H9 (cell line): ENCODE results near the gene RAB22A. TPM values are rescaled to one million over a fixed set of nuclear protein-coding genes. Genes with fewer than 3 reads are reported as not detected.

Experiments used
- DNase-seq: peaks from one replicate; pipeline ENCODE4 v3.0.0-alpha.2; 2017
- H2AFZ ChIP-seq: one replicate; pipeline ENCODE4 v1.6.1; 2013; ENCODE audit warnings: mild to moderate bottlenecking, low read length, control low read depth, moderate library complexity
- H2AK5ac ChIP-seq: 2 replicates; pipeline ENCODE4 v1.6.1; 2013; ENCODE audit warnings: low read length, control low read depth, mixed read lengths; ENCODE audit not compliant: insufficient read length
- H2BK120ac ChIP-seq: one replicate; pipeline ENCODE4 v1.6.1; 2013; ENCODE audit warnings: low read depth, mild to moderate bottlenecking, low read length, control low read depth, inconsistent platforms; ENCODE audit not compliant: poor library complexity, severe bottlenecking
- H2BK12ac ChIP-seq: 2 replicates; pipeline ENCODE4 v1.6.1; 2013; ENCODE audit warnings: low read length, control low read depth, mixed read lengths, low read depth; ENCODE audit not compliant: insufficient read length
- H2BK15ac ChIP-seq: 2 replicates; pipeline ENCODE4 v1.6.1; 2013; ENCODE audit warnings: low read depth, low read length, control low read depth
- H2BK20ac ChIP-seq: one replicate; pipeline ENCODE4 v1.6.1; 2013; ENCODE audit warnings: low read depth, mild to moderate bottlenecking, low read length, control low read depth, inconsistent platforms; ENCODE audit not compliant: poor library complexity, severe bottlenecking
- H2BK5ac ChIP-seq: 2 replicates; pipeline ENCODE4 v1.6.1; 2013; ENCODE audit warnings: low read length, control low read depth, mixed read lengths; ENCODE audit not compliant: insufficient read length
- H3K14ac ChIP-seq: 2 replicates; pipeline ENCODE4 v1.6.1; 2013; ENCODE audit warnings: low read length, control low read depth; ENCODE audit not compliant: insufficient read depth
- H3K18ac ChIP-seq: 2 replicates; pipeline ENCODE4 v1.6.1; 2013; ENCODE audit warnings: low read depth, mild to moderate bottlenecking, mixed read lengths, low read length, control low read depth; ENCODE audit not compliant: insufficient read length
- H3K23ac ChIP-seq: 2 replicates; pipeline ENCODE4 v1.6.1; 2013; ENCODE audit warnings: low read length, control low read depth, mixed read lengths, low read depth; ENCODE audit not compliant: insufficient read length
- H3K23me2 ChIP-seq: 2 replicates; pipeline ENCODE4 v1.6.1; 2013; ENCODE audit warnings: low read depth, mild to moderate bottlenecking, mixed read lengths, low read length, control low read depth; ENCODE audit not compliant: insufficient read length, poor library complexity, severe bottlenecking
- H3K27ac ChIP-seq: 2 replicates; pipeline ENCODE4 v1.5.1; 2013; ENCODE audit warnings: low read length, control low read depth, mixed read lengths, low read depth; ENCODE audit not compliant: insufficient read length
- H3K27me3 ChIP-seq: 2 replicates; pipeline ENCODE4 v1.6.1; 2013; ENCODE audit warnings: low read length, control low read depth, inconsistent platforms; ENCODE audit not compliant: insufficient read depth
- H3K4ac ChIP-seq: 2 replicates; pipeline ENCODE4 v1.6.1; 2013; ENCODE audit warnings: low read depth, mild to moderate bottlenecking, control low read depth, inconsistent platforms, low read length, moderate library complexity
- H3K4me1 ChIP-seq: 2 replicates; pipeline ENCODE4 v1.6.1; 2013; ENCODE audit warnings: low read length, control low read depth, inconsistent platforms; ENCODE audit not compliant: insufficient read depth
- H3K4me2 ChIP-seq: 2 replicates; pipeline ENCODE4 v1.6.1; 2013; ENCODE audit warnings: low read length, control low read depth, mixed read lengths; ENCODE audit not compliant: insufficient read length, insufficient read depth
- H3K56ac ChIP-seq: 2 replicates; pipeline ENCODE4 v1.6.1; 2013; ENCODE audit warnings: low read depth, mild to moderate bottlenecking, mixed read lengths, low read length, control low read depth; ENCODE audit not compliant: insufficient read length
- H3K79me1 ChIP-seq: 2 replicates; pipeline ENCODE4 v1.6.1; 2013; ENCODE audit warnings: low read depth, mild to moderate bottlenecking, moderate library complexity, low read length, control low read depth, inconsistent platforms; ENCODE audit not compliant: insufficient read depth, poor library complexity, severe bottlenecking
- H3K79me2 ChIP-seq: 2 replicates; pipeline ENCODE4 v1.6.1; 2013; ENCODE audit warnings: low read length, control low read depth, inconsistent platforms; ENCODE audit not compliant: insufficient read depth
- H3K9ac ChIP-seq: 2 replicates; pipeline ENCODE4 v1.6.1; 2013; ENCODE audit warnings: low read length, control low read depth, mixed read lengths; ENCODE audit not compliant: insufficient read length; ENCODE audit errors: extremely low read depth
- H3K9me3 ChIP-seq: one replicate; pipeline ENCODE4 v1.6.1; 2013; ENCODE audit warnings: low read depth, low read length, inconsistent platforms; ENCODE audit not compliant: control insufficient read depth
- H3T11ph ChIP-seq: one replicate; pipeline ENCODE4 v1.6.1; 2013; ENCODE audit warnings: mild to moderate bottlenecking, low read length, control low read depth, inconsistent platforms
- H4K20me1 ChIP-seq: one replicate; pipeline ENCODE4 v1.6.1; 2013; ENCODE audit not compliant: control insufficient read depth, insufficient read length, insufficient read depth
- H4K5ac ChIP-seq: 2 replicates; pipeline ENCODE4 v1.6.1; 2013; ENCODE audit warnings: low read depth, mild to moderate bottlenecking, mixed read lengths, low read length, control low read depth; ENCODE audit not compliant: insufficient read length
- H4K8ac ChIP-seq: replicated peaks from 2 replicates; pipeline ENCODE4 v1.6.1; 2013; ENCODE audit warnings: low read length, control low read depth, mixed read lengths, low read depth; ENCODE audit not compliant: insufficient read length
- H4K91ac ChIP-seq: 2 replicates; pipeline ENCODE4 v1.6.1; 2013; ENCODE audit warnings: low read depth, mild to moderate bottlenecking, moderate library complexity, mixed read lengths, low read length, control low read depth; ENCODE audit not compliant: insufficient read length
- H3K27ac Mint-ChIP-seq, 3 experiments: 2 replicates in 2 of 3; 3 replicates in 1 of 3; pipeline ENCODE4 v1.8.0; 2020 to 2021; ENCODE audit warnings: mixed read lengths in 3 of 3, mild to moderate bottlenecking in 1 of 3, moderate library complexity in 1 of 3
- H3K27me3 Mint-ChIP-seq: 2 replicates; pipeline ENCODE4 v1.8.0; 2021; ENCODE audit warnings: low read depth, mild to moderate bottlenecking, moderate library complexity, mixed read lengths
- H3K36me3 Mint-ChIP-seq, 3 experiments: 2 replicates in 2 of 3; 3 replicates in 1 of 3; pipeline ENCODE4 v1.8.0; 2020 to 2021; ENCODE audit warnings: low read depth in 3 of 3, mixed read lengths in 3 of 3; ENCODE audit not compliant: insufficient read depth in 1 of 3
- H3K4me1 Mint-ChIP-seq, 2 experiments: 2 replicates each; pipeline ENCODE4 v1.8.0; 2020; ENCODE audit warnings: mixed read lengths in 2 of 2
- H3K4me3 Mint-ChIP-seq, 2 experiments: 2 replicates in 1 of 2; 3 replicates in 1 of 2; pipeline ENCODE4 v1.8.0; 2020 to 2021; ENCODE audit warnings: mild to moderate bottlenecking in 2 of 2, mixed read lengths in 2 of 2, moderate library complexity in 1 of 2
- H3K9me3 Mint-ChIP-seq, 2 experiments: 2 replicates in 1 of 2; 3 replicates in 1 of 2; pipeline ENCODE4 v1.8.0; 2020; ENCODE audit warnings: mild to moderate bottlenecking in 2 of 2, mixed read lengths in 2 of 2, moderate library complexity in 1 of 2
- CTCF ChIP-seq: fragments of 200-600 bp; sonication (generic); conservative IDR thresholded peaks from 3 replicates; pipeline ENCODE4 v1.8.0; 2021; ENCODE audit warnings: antibody characterized with exemption, mild to moderate bottlenecking
- WGBS: extraction: QIAGEN DNeasy Blood & Tissue Kit; methylation state at CpG from one replicate; pipeline ENCODE4 v1.1.7; 2013; ENCODE audit warnings: missing lambda C conversion rate, low lambda C conversion rate, mixed read lengths; ENCODE audit not compliant: insufficient read length; ENCODE audit errors: extremely low coverage; 5-methylcytosine and 5-hydroxymethylcytosine counted together
- total RNA-seq: library from RNA; stranded (reverse); gene quantifications from 2 replicates; pipeline ENCODE4 v1.2.1, GENCODE V29; 2021

RAB22A gene
- total RNA-seq, 1 experiment from 2014 or later, result 6.3 TPM

GRCh38 chr20:58325912-58326311 lies 16.4 kb downstream of the RAB22A start:
- no peak overlapping the region for H2BK120ac ChIP-seq
- no peak overlapping the region for H2BK12ac ChIP-seq
- no peak for TF ChIP-seq CTCF
- peaks cover 2% of the 10 kb centered on the region for H3K79me1 ChIP-seq
- no peak overlapping the region for H3K4ac ChIP-seq
- no peak overlapping the region for H3K14ac ChIP-seq
- H3K4me1 ChIP-seq, result no peaks in the 10 kb centered on the region; the same call in 1 of the 2 replicates
- peaks cover 3% of the 10 kb centered on the region; the same call in 1 of the 2 replicates for H3K79me2 ChIP-seq
- no peak overlapping the region for H4K91ac ChIP-seq
- H2BK15ac ChIP-seq, result no peak overlapping the region
- no peak overlapping the region for H3K9ac ChIP-seq
- no peak overlapping the region for H4K8ac ChIP-seq
- H3K18ac ChIP-seq, result no peak overlapping the region
- H2BK5ac ChIP-seq, result no peak overlapping the region
- no peak overlapping the region for H4K5ac ChIP-seq
- no peak overlapping the region for H2AFZ ChIP-seq
- Mint-ChIP-seq H3K4me1 (peaks cover 18 to 19% of the 10 kb centered on the region in 2 experiments), H3K36me3 (no peaks in the 10 kb centered on the region), H3K9me3 (no peaks in the 10 kb centered on the region), H3K27ac (no peak overlapping the region), H3K27me3 (no peaks in the 10 kb centered on the region), H3K4me3 (no peak overlapping the region)
- H2AK5ac ChIP-seq, result no peak overlapping the region
- H3K27me3 ChIP-seq, result no peaks in the 10 kb centered on the region
- H2BK20ac ChIP-seq, result no peak overlapping the region
- no peaks in the 10 kb centered on the region for H4K20me1 ChIP-seq
- no CpG with 5 or more reads among the region's 2 CpGs for WGBS
- no peaks in the 10 kb centered on the region for H3K9me3 ChIP-seq
- no peak for DNase-seq
- H3K23me2 ChIP-seq, result no peaks in the 10 kb centered on the region
- H3K56ac ChIP-seq, result no peak overlapping the region
- H3T11ph ChIP-seq, result no peak overlapping the region
- no peak overlapping the region for H3K4me2 ChIP-seq
- no peak overlapping the region for H3K27ac ChIP-seq
- H3K23ac ChIP-seq, result no peak overlapping the region
